ENCODE results near the gene SULT1A2.

- TF ChIP-seq CTCF (conservative IDR thresholded peaks at IDR 0.05; ENCODE audit: low read length) (no peak), EZH2phosphoT487 (IDR thresholded peaks at IDR 0.05; ENCODE audit: borderline replicate concordance) (no peak)
Measured at GRCh38 chr16:28587386-28587785, 9.5 kb downstream of the SULT1A2 start.

All from Loucy (cell line).